LoVo (cell line): Measurements from ENCODE around the gene EID2.

Experiments used
- DNase-seq: peaks from one replicate; pipeline ENCODE4 v3.0.0-alpha.2; 2016; ENCODE audit warnings: low spot score

Gene EID2, protein sequence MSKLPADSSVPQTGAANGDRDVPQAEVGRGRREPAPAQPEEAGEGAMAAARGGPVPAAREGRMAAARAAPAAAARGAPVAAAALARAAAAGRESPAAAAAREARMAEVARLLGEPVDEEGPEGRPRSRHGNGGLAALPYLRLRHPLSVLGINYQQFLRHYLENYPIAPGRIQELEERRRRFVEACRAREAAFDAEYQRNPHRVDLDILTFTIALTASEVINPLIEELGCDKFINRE

DNA sequence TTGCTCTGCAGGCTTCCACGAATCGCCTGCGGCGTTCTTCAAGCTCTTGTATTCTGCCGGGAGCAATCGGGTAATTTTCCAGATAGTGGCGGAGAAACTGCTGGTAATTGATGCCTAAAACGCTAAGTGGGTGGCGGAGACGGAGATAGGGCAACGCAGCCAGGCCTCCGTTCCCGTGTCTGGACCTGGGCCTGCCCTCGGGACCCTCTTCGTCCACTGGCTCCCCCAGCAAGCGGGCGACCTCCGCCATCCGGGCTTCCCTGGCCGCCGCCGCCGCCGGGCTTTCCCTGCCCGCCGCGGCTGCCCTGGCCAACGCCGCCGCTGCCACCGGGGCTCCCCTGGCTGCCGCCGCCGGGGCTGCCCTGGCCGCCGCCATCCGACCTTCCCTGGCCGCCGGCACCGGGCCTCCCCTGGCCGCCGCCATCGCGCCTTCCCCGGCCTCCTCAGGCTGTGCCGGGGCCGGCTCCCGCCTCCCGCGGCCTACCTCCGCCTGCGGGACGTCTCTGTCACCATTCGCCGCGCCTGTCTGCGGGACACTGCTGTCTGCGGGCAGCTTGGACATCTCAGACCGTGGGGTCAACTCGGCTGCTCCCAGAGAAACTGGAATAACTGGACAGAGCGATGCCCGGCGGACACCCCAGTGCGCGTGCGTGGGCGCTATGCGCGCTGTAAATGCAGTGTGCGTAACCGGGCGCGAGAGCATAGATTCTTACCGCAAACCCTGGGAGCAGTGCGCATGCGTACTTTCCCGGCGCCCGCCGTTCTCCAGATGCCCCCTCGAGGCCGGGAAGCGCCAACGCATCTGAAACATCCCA, at the start of gene EID2:
TSS of gene EID2 (minus strand) at position 644 of the 815 bp plus-strand sequence. CDS start at position 562, 82 bp downstream.
- DNase-seq: peak; percentile 97

DNA sequence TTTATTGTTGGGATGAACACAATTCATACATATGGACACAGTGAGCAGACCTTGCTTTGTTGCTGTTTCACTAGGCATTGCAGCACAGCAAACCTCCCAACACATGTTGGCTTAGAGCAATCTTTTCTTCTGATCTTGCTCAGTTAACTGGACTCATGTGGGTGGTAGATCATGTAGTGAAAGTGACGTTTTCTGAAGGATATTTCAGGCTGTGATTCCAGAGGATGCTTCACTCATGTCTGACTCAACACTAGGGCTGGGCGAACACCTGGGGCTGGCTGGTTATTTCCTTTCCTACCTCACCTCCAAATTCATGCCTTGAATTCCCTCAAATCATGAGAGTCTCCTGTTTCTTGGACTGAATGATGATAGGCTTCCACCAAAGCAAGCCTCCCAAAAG, 48.1 kb upstream of the EID2 start:
- no peak for DNase-seq

DNA sequence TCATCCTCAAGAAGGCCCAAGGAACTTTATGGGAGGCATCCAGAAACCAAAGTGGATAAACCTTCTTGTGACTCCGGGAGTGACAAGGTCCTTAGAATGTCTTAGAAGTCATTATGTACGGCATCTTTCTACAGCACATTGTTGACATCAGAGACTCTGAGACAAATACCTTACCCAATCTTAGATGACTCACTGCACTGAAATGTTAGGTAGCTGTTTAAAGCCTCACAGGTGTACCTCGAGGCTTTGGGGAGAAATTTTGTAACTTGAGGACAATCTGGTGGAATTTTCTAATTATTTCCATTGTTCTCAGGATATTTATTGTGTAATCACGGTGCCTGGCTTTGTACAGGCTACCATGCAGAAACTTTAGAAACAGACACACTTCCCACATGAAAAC, 47.5 kb upstream of the EID2 start:
- DNase-seq: no peak

DNA sequence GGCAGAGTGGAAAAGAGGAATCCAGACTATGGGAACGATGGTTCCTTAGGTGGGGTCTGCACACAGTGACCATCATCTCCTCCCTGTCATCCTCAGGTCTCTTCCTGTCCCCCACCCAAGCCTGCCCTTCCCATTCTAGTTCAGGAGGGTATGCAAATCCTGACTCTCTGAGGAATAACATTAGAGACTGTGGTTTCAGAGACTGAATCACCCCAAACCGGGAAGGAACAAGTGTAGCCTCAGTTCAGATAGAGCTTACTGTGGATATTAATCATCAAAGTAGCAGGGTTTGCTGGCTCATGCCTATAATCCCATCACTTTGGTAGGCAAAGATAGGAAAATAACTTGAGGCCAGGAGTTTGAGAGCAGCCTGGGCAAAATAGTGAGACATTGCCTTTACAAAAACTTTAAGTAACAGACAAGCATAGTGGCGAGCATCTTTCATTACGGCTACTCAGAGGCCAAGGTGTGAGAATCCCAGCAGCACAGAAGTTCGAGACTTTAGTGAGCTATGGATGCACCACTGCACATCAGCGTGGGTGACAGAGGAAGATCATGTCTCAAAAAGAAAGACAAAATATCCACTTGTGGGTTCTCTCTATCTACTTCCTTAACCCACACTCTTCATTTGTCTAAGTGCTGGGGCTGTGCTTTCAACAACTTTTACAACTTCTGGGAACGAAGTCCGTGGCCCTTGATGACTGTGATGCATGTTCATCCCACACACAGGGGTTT, 43.1 kb upstream of the EID2 start:
- DNase-seq: no peak

DNA sequence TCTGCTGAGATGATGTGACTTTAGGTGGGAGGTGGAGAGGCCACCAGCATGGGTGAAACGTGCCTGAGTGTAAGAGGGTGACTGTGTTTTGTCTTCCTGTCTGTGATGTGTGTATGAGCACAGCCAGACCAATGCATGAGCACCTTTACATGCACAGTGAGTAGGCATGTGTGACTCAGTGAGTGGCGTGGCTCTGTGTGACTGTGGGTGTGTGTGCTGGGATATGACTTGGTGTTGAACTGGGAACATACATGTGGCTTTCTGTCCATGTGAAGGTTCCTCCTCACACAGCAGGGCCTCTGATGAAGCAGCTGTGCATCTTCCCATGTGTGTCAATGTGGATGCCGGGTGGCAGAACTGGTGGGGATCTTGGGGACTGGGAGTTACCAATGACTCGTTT, 42.5 kb upstream of the EID2 start:
- DNase-seq: no peak

DNA sequence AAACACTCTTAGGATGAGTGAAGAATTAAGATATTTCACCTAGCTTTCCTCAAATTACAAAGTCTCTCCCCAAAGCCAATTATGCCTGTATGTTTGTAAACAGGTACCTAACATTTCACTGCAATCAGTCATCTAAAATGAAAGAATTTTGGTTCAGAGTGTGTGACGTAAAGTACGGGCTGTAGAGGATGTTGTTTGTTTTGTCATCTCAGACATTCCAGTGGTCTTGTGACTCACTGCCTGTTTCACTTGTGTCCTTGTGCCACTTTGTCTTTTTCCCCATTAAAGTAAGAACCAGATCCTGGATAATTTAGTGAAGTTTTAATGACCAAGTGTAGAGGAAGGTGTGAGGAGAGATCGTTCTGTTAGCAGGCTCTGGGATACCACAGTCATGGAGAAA, 28.6 kb upstream of the EID2 start:
- DNase-seq: peak; percentile 22

DNA sequence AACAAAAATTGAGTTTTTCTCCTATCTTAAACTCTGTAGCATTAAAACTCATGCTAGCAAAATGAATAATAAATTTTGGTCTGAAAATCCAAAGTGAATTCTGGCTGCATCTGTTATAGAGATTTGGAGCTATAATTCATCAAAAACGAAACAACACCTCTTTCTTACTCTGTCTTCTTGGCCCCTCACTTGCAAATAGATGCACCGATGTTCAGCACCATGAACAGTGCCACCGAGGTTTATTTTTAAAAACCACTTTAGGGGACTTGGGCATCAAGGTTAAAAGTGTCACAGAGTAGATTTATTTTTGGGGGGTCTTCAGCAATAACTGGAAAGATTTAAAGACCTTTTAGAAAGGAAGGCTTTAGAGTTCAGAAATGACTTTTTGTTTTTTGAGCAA, 26.1 kb upstream of the EID2 start:
- DNase-seq: no peak

DNA sequence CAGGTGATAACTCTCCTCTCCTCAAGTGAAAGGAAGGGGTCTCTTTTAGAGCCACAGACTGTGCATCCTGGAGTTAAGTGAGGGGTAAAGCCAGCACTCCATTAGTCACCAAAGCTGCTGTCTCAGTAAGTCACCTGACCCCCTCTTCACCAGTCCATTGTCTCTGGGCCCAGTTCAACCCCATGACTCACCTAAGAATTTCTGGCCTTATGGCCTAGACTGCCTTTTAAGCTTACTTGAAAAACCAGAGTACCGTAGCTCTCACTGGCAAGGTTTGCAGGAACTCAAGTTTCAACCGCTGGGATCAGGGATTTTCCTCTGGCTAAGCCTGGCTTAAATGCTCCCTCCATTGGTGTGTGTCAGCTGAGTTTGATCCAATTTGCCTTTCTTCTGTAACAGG, 23.4 kb upstream of the EID2 start:
- peak; percentile 12 for DNase-seq

DNA sequence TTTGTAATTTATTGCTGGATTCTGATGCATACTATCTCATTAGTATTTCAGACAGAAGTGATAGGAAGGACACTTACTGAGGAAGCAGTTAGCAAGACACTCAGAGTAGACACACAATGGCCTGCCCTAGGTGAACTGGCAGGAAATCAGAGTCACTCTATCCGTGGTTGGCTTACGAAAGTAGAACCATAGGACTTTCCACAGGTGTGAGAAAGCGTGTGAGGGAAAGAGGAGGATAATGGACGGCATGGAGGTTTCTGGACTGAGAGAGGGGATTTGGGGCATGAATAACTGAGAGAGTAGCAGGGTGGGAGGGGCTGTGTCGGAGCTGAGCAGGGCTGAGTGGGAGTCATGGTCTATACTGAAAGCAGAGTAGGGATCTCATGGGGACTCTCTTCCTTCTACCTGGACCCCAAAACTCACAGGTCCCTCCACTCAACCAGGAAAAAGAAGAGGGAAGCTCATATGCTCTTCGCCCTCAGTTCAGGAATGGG, 18.7 kb upstream of the EID2 start:
- no peak for DNase-seq

DNA sequence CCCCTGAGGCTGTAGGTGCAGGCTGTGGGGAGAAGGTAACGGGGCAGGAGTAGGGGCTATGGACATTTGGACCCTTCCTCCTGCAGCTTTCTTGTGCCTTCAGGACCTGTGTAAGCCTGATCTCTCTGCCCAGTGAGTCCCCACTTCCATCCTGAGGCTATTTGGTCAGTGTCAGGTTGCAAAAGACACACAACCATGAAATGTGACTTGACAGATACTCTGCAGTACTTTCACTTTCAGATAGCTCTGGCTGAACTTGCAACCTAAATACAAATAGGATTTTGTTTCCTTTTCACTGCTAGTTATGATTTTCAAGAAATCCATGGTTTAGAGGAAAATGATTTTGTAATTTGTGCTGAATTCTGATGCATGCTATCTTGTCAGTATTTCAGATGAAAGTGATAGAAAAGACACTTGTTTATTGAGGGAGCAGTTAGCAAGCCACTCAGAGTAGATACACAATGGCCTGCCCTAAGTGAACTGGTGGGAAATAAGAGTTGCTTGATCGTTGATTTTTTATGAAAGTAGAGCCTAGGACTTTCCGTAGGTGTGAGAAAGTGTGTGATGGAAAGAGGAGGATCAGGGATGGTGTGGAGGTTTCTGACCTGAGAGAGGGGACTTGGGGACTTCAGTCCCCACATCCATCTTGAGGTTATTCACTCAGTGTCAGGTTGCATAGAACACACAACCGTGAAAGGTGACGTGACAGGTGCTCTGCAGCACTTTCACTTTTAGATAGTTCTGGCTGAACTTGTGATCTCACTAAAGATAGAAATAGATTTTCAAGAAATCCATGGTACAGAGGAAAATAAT, 18.1 kb upstream of the EID2 start:
- no peak for DNase-seq

DNA sequence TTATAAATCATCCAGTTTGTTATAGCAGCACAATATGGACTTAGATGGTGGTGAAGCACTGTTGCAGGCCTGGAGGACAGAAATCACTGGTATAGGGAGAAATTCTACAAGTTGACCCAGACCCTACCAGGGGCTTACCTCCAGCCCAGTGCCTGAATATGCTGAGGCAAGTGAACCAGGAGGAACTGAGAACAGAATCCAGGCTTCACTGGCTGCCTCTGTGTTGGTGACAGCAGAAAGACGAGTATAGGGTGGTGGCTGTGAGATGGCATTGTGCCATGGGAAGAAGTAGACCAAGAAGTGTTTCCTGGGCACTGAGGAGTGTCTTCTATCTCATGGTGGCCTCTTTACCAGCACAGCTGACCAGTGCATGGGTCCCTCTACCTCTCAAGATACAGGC, 15.9 kb upstream of the EID2 start:
- no peak for DNase-seq

DNA sequence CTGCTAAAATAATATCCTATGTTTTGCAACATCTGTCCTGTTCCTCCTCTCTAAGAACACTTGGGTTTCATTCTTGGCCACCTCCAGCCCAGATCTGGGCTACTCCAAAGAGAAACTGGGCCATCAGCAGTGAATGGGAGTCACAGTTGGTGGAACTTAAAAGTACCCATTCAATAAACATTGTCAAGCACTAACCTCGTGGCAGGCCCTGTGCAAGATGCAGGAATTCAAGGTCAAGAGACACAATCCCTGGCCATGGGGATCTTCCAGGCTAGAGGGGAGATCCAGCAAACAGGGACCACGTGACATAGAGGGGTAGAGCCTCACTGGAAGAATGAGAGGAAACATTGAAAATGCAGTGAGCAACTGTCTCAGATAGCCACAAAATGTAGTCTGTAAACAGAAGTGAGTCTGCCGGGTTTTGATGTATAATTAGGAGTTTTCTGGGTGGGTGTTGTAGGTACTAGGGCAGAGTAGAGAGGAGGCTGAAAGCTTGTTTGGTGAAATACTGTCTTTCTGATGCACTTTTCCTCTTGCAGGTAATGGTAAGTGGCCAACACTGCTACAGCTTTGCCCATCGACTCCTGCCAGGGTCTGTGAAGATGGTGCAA, 14.8 kb upstream of the EID2 start:
- no peak for DNase-seq

DNA sequence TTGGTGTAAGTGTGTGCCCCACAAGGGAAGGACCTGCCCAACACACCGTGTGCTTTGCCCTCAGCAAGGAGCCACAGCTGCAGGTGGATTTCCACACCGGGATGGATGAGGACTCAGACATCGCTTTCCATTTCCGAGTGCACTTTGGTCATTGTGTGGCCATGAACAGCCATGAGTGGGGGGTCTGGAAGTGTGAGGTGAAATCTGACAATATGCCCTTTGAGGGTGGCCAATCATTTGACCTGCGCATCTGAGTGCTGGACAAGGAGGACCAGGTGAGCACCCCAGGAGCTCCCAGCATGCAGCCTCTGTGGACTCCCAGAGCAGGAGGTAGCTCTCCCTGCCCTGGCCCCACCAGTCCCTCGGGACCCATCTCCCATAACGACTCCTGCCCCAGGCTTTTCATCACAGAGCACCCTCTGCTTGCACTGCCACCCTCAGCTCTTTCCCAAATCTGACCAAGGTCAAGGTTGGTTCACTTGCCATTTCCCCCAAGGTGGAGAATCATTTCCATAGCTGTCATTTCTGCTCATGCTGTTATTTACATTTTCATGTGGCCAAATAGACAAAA, 13.2 kb upstream of the EID2 start:
- DNase-seq: no peak

DNA sequence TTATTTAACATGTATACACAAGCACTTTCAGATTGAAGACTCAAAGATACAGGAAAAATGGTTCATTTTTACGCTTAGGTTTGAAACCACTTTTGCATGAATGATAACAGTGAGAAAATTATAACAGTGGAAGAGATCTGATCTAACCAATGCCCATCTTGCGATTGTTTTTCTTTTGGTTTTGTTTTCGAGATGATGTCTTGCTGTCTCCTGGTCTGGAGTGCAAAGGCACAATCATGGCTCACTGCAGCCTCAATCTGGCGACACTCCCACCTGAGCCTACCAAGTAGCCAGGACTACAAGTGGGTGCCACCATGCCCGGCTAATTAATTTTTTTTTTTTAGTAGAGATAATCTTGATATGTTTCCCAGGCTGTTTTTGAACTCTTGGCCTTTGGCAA, 10.2 kb upstream of the EID2 start:
- DNase-seq: no peak

DNA sequence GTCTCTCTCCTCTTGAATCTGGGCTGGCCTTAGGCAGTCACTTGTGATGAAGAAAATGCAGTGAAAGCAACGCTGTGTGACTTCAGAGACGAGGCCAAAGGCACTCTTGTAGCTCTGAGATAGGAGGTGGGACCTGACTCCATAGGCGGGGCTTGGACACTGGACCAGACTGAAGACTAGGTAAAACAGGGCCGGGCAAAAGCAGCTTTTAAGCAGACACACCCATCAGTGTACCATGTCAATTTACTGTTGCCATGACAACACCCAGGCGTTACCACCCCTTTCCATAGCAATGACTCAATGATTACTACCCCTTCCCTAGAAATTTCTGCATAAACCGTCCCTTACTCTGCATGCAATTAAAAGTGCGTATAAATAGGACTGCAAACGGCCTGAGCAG, 6.6 kb upstream of the EID2 start:
- DNase-seq: no peak

DNA sequence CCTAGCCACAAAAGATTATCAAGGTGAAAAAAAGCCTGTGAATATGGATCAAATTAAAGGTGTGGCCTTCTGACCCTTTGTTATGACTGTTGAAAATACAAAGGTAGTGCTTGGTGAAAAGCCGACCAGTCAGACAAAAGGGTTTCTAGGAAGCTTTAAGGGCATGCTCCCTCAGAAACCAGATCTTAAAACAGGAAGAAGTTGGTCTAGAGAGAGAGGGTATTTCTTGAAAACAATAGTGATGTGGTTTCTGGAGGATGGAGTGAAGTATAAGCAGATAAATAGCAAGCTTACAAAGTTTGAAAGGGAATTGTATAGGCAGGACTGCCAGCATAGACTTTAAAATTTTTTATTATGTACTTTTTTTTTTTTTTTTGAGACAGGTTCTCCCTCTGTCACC, 5.0 kb upstream of the EID2 start:
- no peak for DNase-seq

DNA sequence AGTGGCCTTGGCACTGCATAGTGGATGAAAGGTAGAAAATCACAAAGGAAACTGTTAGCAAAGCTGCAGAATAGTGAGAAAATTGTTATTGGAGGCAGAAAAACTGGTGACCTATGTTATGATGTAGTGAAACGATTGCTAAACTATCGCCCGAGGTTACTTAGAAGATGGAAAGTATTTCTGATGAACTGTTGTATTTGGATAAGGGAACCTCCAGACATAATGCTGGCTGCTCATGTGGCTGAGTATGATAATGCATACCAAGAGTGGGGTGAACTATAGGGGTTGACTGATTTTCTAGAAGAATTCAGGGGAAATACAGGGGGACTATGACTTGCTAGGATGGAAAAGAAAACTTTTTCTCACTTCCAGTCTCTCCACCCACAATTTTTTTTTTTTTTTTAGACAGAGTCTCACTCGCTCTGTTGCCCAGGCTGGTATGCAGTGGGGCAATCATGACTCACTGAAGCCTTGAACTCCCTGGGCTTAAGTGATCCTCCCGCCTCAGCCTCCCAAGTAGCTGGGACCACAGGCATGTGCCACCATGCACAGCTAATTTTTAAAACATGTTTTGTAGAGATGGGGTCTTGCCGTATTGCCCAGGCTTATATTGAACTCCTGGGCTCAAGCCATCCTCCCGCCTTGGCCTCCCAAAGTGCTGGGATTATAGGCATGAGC, 4.4 kb upstream of the EID2 start:
- DNase-seq: no peak

DNA sequence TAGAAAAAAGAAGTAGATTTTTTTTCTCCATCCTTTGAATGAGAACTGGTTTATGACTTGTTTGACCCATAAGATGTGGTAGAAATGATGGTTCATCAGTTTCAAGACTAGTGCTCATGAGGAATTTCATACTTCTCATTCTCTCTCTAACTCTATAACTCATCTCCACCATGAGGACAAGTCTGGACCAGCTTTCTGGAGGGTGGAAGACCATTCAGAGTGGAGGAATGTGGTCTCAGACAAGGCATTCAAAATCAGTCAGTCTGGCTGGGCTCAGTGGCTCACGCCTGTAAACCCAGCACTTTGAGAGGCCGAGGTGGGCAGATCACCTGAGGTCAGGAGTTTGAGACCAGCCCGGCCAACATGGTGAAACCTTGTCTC, 3.5 kb upstream of the EID2 start:
- DNase-seq: no peak

DNA sequence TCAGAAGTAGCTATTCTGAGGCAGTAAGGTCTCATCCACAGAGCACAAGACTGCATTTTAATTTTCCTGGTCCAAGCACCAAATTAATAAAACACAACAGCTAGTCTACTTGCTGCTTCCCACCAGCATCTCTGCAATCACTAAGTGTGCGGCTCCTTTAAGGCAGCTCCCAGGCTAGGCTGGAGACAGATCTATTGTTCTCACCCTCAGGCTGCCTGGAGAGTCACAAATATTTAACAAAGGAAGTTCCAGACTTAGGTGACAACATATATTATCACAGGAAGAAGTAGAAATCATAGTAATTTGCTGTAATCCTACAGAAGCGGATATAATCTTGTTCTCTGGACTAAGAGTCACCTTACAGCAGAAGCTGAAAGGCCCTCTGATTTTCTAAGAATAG, 2.2 kb upstream of the EID2 start:
- DNase-seq: no peak

DNA sequence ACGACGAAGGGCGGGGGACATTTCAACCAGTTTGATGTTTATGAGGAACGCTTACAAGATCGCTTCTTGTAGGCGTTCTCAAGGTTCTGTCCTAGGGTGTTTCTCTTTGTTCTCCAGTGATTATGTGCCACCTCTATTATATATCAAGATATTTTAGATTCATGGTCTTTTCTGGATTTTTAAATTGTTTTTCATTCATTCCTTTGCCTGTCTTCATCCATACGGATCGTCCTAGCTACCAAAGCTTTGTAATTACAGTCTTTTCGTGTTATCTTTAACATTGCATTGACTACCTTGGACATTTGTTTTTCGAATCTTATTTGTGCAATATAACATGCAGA, 342 bp upstream of the EID2 start:
- DNase-seq: no peak

DNA sequence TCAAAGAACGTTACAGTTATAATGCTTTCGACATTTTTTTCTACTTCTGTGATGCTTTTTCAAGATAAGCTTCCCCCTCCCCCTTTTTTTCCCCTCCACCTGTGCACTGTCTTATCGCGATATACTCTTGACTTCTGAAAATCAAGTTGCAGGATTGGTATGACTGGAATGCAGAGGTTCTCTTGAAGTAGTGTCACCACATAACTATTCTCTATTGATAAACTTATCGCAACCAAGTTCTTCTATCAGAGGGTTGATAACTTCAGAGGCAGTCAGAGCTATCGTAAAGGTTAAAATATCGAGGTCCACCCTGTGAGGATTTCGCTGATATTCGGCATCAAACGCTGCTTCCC, 820 bp downstream of the EID2 start:
- peak; percentile 41 for DNase-seq
